HG02610 (cell line): ENCODE results near the gene NGRN.

Experiments
- ATAC-seq: cut with Tn5 transposase; IDR thresholded peaks from one replicate; pipeline ENCODE4 v1.9.1; 2021; ENCODE audit warnings: mild to moderate bottlenecking, moderate library complexity; ENCODE audit not compliant: unreplicated experiment

Gene NGRN

DNA sequence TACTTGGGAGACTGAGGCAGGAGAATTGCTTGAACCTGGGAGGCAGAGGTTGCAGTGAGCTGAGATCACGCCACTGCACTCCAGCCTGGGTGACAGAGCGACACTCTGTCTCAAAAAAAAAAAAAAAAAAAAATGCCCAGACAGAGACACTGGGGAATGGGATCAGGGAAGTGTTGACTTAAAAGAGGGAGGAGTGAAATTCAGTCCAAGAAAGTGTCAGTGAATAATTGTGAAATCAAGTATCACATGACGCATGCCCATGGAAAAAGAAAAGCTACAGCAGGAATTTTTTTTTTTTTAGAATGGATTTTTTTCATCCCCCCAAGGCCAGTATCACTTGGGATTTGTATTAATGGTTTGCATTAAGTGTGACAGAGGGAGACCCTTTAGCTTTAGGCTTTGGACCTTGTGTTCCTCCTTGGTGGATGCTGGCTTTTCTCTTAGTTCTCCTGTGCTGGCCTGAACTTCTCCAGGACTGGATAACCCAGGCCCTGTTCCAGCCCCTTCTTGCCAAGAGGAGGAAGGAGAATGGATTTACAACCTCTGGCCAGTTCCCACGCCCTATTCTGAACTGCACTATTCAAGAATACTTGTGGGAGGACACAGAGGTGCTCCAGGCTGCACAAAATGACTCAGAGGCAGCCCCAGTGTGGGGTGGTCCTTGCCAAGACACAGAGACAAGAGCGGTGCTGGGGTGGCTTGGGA lies 50.0 kb downstream of the NGRN start:
- no peak for ATAC-seq

DNA sequence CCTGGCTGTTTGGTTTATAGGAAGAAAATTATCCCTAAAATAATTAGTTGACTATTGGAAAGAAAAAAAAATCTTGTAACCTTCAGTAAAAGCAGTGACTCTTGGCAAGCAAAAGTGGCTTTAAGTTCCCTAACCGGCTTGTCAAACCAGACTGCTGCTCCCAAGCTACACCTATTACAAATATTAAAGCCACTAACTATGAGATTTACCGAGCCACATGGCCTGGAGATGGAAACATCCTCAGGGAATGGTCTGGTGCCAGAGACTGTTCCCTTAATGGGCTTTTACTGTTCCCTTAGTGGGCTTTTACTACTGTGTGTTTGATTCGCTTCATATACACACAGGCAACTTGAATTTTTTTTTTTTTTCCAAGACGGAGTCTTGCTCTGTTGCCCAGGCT lies 50.7 kb downstream of the NGRN start:
- ATAC-seq, result no peak

DNA sequence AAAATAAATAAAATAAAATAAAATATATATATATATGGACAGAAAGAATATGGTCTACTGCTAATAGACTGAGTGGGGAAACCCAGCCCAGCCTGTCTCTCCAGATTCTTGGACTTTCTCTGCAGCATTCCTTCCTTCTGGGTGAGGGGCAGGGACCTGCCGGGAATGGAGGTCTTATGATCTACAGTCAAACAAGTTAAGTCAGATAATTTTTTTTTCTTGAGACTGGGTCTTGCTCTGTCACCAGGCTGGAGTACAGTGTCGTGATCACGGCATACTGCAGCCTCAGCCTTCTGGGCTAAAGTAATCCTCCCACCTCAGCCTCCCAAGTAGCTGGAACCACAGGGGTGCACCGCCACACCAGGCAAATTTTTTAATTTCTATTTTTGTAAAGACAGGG lies 53.1 kb downstream of the NGRN start:
- no peak for ATAC-seq

DNA sequence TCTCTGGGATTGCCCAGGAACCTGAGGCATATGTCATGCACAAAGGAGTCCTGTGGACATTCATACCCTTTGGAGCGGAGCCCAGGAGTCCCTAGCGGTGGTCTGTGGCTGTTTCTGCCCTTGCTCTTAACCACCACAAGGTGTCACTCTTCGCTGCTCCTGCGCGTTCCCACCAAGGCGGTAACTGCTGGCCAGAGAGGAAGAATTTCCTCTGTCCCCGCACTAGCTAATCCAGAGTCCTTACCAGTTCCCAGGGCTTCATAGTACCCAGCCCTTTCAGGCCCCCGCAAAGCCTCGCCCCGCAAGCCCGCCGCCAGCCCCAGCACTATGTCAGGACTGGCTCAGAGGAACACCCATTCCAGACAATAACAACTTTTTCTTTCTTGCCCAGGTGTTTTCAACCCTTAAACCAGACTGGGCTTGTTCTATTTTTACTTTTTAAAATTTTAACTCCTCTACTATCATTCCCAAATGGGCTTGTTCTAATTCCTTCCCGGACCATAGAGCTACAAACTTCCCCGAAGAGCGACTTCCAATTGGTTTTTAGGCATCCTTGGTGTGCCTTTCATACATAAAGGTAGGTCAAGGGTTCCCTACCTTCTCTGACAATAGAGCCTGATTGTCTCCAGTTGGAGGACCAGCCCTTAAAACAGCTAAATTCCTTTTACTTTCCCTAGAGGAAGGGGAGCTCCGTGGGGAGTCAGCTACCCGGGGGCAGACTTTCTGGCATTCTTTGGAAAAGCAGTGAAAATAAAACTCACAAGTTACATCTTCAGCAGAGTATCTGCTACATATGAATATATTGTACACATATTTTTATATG lies 54.8 kb downstream of the NGRN start:
- peak; percentile 76 for ATAC-seq

DNA sequence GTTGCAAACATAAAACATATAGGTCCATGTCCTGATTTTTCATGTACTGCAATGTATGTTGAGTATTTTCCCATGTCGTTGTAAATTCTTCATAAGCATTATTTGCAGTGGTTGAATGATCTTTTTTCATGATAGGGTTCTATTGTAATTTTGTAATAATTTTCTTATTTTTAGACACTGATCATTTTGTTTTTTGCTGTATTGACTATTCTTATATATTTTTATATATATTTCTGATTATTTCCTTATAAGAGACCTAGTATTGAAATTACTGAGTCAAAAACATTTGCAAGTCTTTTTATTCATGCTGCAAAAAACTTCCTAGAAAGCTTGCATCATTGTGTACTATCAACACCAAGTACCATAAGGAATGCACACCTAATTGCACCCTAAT lies 55.4 kb downstream of the NGRN start:
- ATAC-seq, result no peak
